Measurements from ENCODE around the gene SRSF3.

The SRSF3 gene

DNA sequence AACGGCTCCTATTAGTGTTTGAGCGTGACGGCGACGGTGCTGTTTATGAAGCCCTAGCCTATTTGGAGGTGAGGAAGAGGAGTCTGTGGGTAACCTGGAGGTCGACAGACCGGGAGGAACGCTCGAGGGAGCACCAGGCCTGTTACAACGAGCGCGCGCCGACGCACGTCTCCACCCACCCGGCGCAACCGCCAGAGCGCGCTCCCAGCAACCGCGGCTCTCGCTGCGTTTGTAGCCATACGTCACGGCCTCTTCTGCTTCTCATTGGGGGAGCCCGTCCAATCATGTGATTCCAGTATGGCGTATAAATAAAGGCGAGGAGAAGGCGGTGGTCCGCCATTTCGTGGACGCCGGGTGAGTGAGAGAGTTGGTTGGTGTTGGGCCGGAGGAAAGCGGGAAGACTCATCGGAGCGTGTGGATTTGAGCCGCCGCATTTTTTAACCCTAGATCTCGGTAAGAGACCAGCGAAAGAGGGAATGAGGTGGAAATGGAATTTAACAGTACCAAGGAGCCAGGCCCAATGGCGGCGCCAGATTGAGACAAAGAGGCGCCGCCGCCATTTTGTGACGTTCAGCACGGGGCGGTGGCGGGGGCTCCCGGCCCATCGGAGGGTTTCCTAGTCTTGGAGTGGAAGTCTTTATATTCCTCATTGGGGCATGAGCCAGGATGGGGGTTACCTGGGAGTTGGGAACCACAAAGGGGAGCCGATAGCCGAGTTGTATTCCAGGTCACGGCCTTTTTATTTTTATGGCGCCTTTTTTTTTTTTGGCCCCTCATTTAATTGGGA, at the start of gene SRSF3:
SRSF3 (plus strand) TSS at position 334 of the 787 bp plus-strand sequence. CDS start 2,401 bp downstream, outside the sequence.
- DNase-seq (ENCODE audit: low read depth), result peak; percentile 98

DNA sequence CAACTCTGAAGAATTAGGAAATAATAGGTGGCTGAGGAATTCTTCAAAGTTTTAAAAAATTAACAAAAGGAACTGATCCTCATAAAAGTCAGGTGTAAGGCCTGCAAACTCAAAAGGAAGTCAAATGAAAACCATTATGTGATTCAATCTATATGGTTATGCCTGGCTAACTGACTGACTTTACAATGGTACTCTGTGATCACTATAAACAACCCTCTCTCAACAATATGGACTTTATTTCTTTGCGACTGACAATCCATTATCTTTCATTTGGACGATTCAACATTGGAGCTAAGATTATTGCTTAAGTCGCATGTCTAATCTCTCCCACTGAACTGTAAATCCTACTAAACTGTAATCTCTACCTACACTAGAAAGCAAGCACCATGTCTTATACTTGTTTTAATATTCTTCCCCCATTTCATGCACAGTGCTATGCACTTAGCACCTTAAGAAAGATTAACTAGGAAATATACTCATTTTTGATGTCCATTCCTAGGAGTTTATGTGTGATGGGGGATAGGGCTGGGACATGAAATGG, 48.3 kb upstream of the SRSF3 start:
- DNase-seq (ENCODE audit: low read depth), result no peak

DNA sequence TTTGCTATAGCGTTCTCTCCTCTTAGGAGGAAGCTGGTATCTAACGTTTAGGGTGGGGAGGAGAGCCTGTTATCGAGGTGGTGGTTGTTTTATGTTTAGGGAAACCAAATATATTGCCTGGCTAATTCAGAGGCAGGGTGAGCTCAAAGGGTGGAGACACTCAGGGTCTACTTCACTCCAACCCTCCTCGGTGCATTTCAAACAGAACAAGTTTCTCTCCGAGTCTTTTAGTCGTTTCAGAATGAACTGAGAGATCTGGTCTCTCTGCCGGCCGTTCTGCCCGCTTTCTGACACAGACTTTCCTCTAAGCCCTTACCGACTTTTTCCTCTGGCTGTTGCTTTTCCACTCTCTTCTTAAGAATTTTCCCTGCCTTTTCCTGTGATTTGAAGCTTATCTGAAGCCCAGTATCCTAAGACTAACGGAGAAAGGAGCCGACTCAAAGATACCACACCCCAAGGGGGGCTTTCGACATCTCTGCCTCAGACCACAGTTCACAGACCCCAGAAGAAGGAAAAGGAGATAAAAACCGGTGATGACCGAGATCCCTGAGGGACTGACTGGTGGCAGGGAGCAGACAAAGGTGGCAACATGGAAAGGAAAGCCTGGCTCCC, 47.7 kb upstream of the SRSF3 start:
- DNase-seq (ENCODE audit: low read depth), result peak; percentile 51

DNA sequence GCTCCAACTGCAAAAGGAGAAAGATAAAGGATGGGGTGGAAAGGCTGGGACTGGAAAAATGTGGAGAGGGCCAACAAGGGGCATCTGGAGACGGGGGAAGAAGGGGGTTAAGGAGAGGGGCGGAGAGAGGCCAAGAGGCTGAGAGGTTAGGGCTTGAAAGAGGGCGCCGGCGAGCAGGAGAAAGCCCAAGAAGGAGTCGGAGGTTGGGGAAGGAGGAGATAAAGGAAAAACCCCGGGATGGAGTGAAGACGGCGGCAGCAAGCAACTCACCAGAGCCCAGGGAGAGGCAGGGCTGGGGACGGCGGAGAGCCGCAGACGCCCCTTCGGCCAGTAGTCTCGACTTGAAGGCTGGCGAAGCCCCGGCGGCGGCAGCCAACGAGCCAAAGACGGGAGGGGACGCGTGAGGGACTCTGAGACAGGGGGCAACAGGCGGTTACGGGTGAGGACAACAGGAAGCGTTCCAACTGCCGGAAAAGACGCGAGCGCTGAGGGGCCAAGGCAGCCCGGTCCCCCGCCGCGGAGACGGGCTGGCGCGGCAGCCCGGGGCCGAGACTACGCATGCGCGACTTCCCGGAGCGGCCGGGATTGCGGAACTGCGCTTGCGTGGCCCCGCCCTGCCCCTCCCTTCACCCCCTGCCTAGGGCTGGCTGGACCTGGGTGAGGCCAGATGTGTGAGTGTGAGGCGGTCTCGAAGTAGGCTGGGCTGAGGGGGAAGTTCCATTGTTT, 47.1 kb upstream of the SRSF3 start, which contains the start of gene STK38:
STK38 (minus strand) TSS at position 560 of the 726 bp plus-strand sequence. CDS start 7,277 bp downstream, outside the sequence.
- peak; percentile 89 for DNase-seq (ENCODE audit: low read depth)

DNA sequence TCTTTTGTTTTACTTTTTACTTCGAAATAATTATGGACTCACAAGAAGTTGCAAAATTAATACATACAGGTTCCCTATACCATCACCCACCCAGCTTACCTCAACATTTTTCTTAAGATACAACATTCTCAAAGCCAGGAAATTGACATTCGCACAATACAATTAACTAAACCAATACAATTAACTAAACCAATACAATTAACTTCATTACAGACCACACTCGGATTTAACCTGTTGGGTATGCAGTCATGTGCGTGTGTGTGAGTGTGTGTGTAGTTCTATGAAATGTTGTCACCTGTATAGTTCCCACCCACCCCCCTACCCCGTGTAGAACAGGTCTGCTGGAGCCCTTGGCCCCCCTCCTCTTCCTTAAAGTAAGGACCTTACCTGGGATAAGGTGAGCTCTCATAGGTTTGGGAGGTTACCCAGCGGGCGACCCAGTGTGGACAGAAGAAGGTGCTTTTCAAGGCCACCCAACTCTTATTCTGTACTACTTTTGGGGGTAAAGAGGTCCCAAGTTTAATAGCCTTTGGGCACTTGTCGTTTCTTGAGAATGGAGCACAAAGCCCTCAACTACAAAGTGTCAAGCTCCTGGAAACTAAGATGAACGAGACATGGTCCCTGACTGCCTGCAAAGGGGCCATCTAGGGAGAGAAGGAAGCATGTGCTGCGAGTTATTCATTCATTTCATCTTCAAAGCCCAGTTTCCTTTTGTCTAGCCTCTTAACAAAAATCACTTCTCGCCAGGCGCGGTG, 46.3 kb upstream of the SRSF3 start:
- DNase-seq (ENCODE audit: low read depth), result no peak

DNA sequence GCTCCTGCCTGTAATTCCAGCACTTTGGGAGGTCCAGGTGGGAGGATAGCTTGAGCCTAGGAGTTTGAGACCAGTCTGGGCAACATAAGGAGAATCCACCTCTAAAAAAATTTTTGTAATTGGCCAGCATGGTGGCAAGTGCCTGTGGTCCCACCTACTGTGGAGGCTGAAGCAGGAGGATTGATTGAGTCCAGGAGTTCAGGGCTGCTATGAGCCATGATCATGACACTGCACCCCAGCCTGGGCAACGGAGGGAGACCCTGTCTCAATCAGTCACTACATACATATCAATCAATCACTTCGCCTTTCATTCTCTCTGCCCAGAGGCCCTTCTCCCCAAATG, 45.8 kb upstream of the SRSF3 start:
- DNase-seq (ENCODE audit: low read depth), result no peak

DNA sequence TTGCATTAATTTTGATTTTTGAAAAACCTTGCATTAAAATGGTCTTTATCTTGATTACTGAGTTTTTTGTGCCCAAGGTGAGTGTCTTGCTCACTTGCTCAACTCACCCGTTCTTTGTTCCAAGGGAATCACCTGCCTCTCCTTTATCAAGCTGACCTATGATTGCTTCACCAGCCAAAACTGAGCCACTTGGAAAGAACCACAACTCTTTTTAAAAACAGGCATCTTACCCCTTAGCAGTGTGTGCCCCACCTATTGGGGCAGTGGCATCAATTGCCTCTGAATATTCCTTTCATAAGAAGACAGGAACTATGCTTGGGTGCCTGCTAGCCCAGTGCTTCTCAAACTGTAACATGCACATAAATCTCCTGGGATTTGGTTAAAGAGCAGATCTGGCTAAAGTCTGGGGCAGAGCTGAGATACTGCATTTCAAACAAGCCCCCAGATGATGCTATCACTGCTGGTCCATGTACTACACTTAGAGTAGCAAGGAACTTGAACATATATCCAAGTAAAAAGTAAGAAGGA, 43.6 kb upstream of the SRSF3 start:
- DNase-seq (ENCODE audit: low read depth), result no peak

DNA sequence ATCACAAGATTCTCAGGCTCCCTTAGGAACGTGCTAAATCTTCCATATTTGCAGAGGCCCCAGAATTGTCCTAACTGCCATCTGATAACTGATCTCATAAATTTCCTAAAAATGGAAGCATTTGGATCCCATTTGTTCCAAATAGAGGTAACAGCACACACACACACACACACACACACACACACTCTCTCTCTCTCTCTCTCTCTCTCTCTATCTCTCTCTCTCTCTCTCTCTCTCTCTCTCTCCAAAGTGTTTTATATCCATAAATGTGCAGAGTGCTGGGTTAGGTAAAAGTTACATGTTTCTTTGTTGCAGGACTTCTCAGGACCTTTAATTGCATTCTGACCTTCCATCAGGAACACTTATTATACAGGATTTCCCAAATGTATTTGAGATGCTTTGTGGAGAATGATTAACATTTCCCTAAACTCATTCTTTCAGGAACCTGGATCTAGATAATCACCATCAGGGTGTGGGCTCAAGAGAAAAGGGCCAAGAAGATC, 38.4 kb upstream of the SRSF3 start:
- no peak for DNase-seq (ENCODE audit: low read depth)

DNA sequence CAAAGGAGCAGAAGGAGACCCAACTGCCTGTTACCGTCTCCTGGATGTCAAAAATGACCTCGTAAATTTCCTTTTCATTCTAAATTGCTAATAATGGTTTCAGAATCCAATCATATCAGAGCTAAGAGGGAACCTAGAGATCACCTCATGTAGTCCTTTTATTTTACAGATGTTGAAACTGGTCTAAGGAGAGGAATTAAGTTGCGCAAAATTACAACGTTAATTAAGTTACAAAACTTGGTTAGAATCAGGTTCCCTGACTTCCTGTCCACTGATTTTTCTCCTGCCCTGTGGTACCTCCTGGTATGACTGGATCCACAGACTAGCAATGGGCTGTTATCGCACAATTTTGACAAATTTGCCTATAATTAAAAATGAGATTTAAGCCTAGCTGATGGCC, 37.9 kb upstream of the SRSF3 start:
- DNase-seq (ENCODE audit: low read depth), result no peak

DNA sequence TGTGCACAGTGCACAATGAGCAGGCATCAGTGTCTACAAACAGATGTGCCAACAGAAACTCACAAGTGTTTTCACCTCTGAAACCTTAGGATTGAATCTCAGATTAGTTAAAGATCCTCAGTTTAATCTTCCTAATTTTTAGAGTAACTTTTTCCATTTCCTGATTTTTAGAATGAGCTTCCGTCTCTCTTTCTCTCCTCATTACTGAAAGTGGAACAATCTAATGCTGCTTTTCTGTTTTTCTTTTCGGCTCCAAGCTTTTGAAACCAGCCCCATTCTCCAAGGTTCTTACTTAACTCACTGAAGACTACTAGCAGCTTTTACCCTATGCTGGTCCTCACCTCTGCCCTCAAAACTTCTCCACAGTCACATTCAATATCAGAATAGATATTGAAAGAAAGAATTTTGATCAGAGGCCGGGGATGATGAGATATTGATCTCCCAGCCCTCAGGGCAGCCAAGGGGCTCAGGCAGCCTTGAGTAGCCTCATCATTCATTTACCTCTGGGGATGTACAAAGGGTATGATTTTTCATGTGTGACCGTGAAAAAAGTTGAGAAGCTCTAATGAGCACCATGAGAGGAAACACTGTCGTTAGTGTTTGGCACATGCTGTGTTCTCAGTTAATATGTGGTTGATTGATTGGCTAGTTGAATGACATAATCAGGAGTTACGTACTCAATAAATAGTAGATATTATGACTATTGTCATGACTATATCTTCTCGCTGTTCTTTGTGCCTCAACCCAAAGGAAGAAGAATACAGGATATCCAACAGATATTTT, 35.0 kb upstream of the SRSF3 start:
- no peak for DNase-seq (ENCODE audit: low read depth)

DNA sequence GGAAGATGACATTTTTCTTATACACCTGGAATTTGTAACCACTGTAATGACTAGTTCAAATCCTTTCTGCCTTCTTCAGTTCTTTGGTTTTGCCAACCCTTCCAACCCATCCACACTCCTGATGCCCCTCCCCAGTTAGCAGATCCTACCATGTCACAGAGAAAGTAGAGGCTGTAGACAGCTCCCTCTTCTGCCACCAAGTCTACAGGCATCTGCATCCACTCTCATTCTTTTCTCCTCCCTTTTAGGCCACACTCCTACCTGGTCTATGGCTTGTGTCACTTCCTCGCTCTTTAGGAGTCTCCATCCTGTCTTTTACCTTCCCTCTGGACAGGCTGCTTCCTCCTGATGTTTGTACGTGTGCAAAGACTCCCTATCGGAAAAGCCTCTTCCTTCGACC, 33.3 kb upstream of the SRSF3 start:
- DNase-seq (ENCODE audit: low read depth), result no peak

DNA sequence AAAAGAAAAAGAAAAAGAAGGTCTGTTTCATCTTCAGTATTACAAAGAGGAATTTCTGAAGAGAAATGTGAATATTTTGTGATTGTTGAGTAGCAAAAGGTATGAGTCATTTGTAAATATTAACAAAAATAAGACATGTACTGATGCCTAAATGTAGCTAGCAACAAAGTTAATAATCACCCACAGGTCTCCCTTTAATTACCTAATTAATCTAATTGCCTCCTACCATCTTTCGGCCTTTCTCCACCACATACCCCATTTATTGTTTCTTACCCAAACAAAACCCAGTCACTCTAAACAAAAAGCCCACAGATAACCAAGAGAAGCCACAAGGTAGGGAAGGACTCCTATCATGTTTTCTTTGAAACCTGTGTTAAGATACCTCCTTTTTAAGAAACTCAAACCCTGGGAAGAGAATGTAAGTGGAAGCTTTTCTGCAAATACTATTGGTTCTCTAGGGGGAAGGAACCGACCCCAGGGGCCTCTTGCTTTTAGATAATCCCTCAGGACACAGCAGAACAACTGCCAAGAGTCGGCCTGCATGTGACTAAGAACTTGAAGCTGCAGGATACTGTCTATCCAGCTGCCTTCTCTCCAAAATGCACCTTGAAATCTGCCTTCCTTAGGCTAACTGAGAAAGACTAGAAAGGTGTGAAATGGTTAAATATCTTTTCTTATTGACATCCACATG, 30.8 kb upstream of the SRSF3 start:
- DNase-seq (ENCODE audit: low read depth), result no peak

DNA sequence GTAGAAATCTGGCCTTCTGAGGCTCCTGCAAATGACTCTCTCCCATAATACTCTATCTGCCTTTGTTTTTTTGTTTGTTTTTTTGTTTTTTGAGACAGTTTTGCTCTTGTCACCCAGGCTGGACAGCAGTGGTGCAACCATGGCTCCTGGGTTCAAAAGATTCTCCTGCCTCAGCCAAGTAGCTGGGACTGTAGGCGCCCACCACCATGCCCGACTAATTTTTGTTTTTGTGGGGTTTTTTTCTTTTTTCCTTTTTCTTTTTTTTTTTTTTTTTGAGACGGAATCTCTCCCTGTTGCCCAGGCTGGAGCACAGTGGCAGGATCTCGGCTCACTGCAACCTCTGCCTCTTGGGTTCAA, 30.3 kb upstream of the SRSF3 start:
- DNase-seq (ENCODE audit: low read depth), result no peak

DNA sequence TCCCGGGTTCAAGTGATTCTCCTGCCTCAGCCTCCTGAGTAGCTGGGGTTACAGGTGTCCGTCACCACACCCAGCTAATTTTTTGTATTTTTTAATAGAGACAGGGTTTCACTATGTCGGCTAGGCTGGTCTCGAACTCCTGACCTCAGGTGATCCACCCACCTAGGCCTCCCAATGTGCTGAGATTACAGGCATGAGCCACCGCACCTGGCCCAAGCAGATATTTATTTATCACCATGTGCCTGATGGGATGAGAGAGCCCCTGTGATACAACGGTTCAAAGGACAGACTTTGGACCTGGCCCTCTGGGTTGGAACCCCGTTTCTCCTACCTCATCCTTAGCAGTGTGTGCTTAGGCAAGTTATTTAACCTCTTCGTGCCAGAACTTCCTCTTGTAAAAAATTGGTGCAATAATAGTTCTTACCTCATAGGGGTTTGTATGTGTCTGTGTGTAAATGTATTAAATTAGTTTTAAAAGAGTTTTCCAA, 27.7 kb upstream of the SRSF3 start:
- no peak for DNase-seq (ENCODE audit: low read depth)

DNA sequence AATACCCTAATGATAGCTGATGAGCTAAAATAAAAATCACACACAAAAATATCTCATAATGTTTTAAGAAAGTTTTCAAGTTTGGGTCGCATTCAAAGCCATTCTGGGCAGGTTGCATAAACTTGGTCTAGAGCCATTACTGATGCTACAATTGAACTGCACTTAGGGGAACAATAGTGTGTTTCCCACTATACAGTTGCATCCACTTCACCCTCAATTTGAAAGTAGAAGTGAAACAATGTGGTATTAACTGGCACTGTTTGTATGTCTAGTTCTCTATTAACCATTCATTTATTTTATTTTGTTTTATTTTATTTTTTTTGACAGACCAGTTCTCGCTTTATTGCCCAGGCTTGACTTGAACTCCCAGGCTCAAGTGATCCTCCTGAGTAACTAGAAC, 23.9 kb upstream of the SRSF3 start:
- no peak for DNase-seq (ENCODE audit: low read depth)

DNA sequence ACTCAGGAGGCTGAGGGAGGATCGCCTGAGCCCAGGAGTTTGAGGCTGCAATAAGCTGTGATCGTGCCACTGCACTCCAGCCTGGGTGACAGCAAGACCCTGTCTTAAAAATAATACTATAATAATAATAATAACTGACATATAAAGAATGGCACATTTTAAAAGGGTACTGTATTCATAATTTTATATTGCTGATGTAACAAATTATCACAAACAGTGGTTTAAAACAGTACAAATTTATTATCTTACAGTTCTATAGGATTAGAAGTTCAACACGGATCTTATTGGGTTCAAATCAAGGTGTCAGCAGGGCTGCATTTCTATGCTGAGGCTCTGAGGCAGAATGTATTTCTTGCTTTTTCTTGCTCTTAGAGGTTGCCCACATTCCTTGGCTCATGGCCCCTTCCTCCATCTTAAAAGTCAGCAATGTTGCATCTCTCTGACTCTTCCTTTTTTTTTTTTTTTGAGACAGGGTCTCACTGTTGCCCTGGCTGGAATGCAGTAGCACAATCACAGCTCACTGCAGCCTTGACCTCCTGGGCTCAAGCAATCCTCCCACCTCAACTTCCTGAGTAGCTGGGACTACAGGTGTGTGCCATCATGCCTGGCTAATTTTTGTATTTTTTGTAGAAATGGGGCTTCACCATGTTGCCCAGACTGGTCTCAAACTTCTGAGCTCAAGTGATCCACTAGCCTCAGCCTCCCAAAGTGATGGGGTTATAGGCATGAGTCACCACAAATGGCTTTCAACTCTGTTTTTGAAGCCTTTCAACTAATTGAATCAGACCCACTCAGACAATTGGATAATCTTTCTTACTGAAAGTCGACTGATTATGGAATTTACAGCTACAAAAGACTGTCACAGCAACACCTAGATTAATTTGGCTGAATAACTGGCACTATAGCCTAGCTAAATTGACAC, 22.8 kb upstream of the SRSF3 start:
- no peak for DNase-seq (ENCODE audit: low read depth)

DNA sequence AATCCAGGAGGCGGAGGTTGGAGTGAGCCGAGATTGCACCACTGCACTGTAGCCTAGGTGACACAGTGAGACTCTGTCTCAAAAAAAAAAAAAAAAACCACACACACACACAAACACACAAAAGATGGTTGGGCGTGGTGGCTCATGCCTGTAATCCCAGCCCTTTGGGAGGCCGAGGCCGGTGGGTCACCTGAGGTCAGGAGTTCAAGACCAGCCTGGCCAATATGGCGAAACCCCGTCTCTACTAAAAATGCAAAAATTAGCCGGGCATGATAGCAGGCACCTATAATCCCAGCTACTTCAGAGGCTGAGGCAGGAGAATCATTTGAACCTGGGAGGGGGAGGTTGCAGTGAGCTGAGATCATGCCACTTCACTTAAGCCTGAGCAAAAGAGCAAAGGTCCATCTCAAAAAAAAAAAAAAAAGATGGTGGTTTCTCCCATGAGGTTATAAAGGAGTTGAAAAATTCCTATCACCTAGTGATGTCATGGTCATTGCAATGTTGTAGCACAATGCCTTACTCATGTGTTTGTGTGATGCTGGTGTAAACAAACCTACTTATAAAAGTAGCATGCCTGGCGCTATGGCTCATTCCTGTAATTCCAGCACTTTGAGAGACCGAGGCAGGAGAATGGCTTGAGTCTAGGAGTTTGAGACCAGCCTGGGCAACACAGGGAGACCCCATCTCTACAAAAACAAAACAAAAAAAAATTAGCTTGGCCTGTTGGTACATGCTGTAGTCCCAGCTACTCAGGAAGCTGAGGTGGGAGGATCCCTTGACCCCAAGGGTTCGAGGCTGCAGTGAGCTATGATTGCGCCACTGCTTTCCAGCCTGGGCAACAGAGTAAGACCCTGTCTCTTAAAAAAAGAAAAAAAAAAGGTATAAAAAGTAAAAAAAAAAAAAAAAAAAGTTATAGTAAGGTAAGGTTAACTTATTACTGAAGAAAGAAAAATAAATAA, 21.5 kb upstream of the SRSF3 start:
- peak; percentile 73 for DNase-seq (ENCODE audit: low read depth)

DNA sequence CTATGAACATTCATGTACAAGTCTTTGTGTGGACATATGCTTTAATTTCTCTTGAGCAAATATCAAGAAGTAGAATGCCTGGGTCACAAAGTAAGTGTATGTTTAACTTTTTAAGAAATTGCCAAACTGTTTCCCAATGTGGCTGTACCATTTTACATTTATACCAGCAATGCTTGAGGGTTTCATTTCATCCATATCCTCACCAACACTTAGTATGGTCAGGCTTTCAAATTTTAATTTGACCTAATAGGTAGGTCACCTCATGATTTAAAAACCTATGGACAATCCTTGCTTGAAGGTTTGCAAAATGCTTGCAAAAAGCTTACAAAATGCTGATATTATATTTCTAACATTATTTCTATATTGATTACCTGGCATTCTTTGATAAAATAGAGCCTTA, 19.5 kb upstream of the SRSF3 start:
- DNase-seq (ENCODE audit: low read depth), result no peak

All from EH (cell line).